GM12873 (cell line): ENCODE results near the gene EPHA5.

Experiments used
- CTCF ChIP-seq: IDR thresholded peaks from 2 replicates; pipeline ENCODE4 v1.5.1; 2012; ENCODE audit warnings: low read depth, mild to moderate bottlenecking, moderate library complexity, low read length, control low read depth; ENCODE audit not compliant: insufficient read depth; ENCODE audit errors: missing control alignments

The EPHA5 gene

GRCh38 chr4:65589921-65590320 is 80.4 kb downstream of the EPHA5 start:
- no peak for TF ChIP-seq CTCF

- no peak for TF ChIP-seq CTCF
Observed at GRCh38 chr4:65589331-65589730, 81.0 kb downstream of the EPHA5 start.

- no peak for TF ChIP-seq CTCF
Observed at GRCh38 chr4:65580551-65580950, 89.7 kb downstream of the EPHA5 start.

GRCh38 chr4:65566473-65566872 is 103.8 kb downstream of the EPHA5 start:
- no peak for TF ChIP-seq CTCF

GRCh38 chr4:65561164-65561563 is 109.1 kb downstream of the EPHA5 start:
- no peak for TF ChIP-seq CTCF

- no peak for TF ChIP-seq CTCF
Observed at GRCh38 chr4:65559270-65559669, 111.0 kb downstream of the EPHA5 start.

- no peak for TF ChIP-seq CTCF
Observed at GRCh38 chr4:65552057-65552456, 118.2 kb downstream of the EPHA5 start.
